ENCODE data around the gene ESCO1. TPM values are rescaled to one million over a fixed set of nuclear protein-coding genes. Genes with fewer than 3 reads are reported as not detected.

Gene ESCO1
- total and polyA plus RNA-seq, 2 of the 13 experiments (the other 11 are each of a cell fraction or from before 2014, with no cell fraction given) = 6.3 to 19.4 TPM

DNA sequence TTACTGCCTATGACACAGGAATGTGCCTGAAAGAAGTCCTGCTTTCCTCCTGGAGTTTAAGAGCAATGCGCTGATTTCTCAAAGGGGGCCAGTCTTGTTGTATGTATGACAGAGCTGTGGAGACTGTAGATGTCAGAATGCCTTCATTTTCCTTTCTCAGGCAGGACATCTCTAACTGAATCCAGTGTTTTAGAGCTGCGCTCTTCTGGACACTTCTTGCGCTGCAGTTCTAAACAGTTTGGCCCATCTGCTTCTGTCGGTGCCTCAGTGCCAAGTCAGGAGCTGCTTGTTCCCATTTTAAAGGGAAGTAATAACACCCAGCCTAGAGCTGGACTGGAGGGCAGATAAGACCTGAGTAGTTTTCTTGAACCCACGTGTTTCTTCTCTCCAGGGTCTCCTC, 91.4 kb downstream of the ESCO1 start:
- no peak overlapping the region for H3K27ac ChIP-seq (ENCODE audit: extremely low read length, insufficient read depth, low read length)
- no peaks in the 10 kb centered on the region for H3K79me2 ChIP-seq (ENCODE audit: insufficient read depth, low read length)
- H3K4me3 ChIP-seq (replicated peaks in 1 of 3; ENCODE audit: insufficient read depth in 1 of 3, low read depth in 2 of 3, low read length in 3 of 3) = no peak overlapping the region
- H3K4me2 ChIP-seq (ENCODE audit: low read depth, low read length) = no peak overlapping the region
- peaks cover 15% of the 10 kb centered on the region for H3K4me1 ChIP-seq (ENCODE audit: insufficient read depth, low read length)
- H2AFZ ChIP-seq (ENCODE audit: low read length) = no peak overlapping the region
- intact Hi-C loops (cut with micrococcal nuclease; ENCODE audit: unreplicated experiment) (no loop called here), in situ Hi-C loops (cut with HindIII; ENCODE audit: extremely low pct_ligation_motif_present, low pct_unique_long_range_greater_than_20kb) (no loop called here)
- H3K36me3 ChIP-seq (replicated peaks in 1 of 2; ENCODE audit: control insufficient read depth in 1 of 2, insufficient read depth in 2 of 2, low read length in 2 of 2) = no peaks in the 10 kb centered on the region
- WGBS (ENCODE audit: low lambda C conversion rate) = 90% methylated on average over 5 of the region's 5 CpGs
- CTCF ChIA-PET (ENCODE audit: low intra/inter-chr PET ratio, low total read pairs) = no interaction called here
- POLR2A ChIA-PET = no interaction called here
- no peak overlapping the region for H3K9ac ChIP-seq (ENCODE audit: insufficient read depth, low read depth, low read length)
- FAIRE-seq = no peak
- H4K20me1 ChIP-seq (ENCODE audit: insufficient read depth, low read length) = no peaks in the 10 kb centered on the region
- ATAC-seq = peak; percentile 41; the same call in 2 of the 3 replicates
- no peaks in the 10 kb centered on the region for H3K9me3 ChIP-seq (ENCODE audit: low read length)
- H3K27me3 ChIP-seq (ENCODE audit: control insufficient read depth in 1 of 2, insufficient read depth in 2 of 2, low read length in 2 of 2) = no peaks in the 10 kb centered on the region
- BruUV-seq (replicated peaks) = no TSS peak
- no peak for DNase-seq (ENCODE audit: low spot score)
- no peak for TF ChIP-seq ZNF143 (CRISPR knock-in tag; IDR thresholded peaks at IDR 0.05)
- TF ChIP-seq SMARCC2 (IDR thresholded peaks at IDR 0.05) = no peak
- no peak for TF ChIP-seq ZNF235 (CRISPR knock-in tag; IDR thresholded peaks at IDR 0.05; ENCODE audit: borderline replicate concordance)
- TF ChIP-seq ZBTB40 (IDR thresholded peaks at IDR 0.05) = no peak
- TF ChIP-seq ZBTB40 (CRISPR knock-in tag; IDR thresholded peaks at IDR 0.05) = no peak
- no peak for TF ChIP-seq ZNF670 (CRISPR knock-in tag; IDR thresholded peaks at IDR 0.05; ENCODE audit: borderline replicate concordance)
- TF ChIP-seq, protein P1, sequence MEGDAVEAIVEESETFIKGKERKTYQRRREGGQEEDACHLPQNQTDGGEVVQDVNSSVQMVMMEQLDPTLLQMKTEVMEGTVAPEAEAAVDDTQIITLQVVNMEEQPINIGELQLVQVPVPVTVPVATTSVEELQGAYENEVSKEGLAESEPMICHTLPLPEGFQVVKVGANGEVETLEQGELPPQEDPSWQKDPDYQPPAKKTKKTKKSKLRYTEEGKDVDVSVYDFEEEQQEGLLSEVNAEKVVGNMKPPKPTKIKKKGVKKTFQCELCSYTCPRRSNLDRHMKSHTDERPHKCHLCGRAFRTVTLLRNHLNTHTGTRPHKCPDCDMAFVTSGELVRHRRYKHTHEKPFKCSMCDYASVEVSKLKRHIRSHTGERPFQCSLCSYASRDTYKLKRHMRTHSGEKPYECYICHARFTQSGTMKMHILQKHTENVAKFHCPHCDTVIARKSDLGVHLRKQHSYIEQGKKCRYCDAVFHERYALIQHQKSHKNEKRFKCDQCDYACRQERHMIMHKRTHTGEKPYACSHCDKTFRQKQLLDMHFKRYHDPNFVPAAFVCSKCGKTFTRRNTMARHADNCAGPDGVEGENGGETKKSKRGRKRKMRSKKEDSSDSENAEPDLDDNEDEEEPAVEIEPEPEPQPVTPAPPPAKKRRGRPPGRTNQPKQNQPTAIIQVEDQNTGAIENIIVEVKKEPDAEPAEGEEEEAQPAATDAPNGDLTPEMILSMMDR (CRISPR knock-in tag; IDR thresholded peaks at IDR 0.05) = peak; percentile 21
- no peak for TF ChIP-seq GATAD1 (CRISPR knock-in tag; IDR thresholded peaks at IDR 0.05)
- peak; percentile 18; the same call in 1 of the 2 replicates for TF ChIP-seq STAG1 (CRISPR knock-in tag; IDR thresholded peaks at IDR 0.05)
- TF ChIP-seq, protein P2, sequence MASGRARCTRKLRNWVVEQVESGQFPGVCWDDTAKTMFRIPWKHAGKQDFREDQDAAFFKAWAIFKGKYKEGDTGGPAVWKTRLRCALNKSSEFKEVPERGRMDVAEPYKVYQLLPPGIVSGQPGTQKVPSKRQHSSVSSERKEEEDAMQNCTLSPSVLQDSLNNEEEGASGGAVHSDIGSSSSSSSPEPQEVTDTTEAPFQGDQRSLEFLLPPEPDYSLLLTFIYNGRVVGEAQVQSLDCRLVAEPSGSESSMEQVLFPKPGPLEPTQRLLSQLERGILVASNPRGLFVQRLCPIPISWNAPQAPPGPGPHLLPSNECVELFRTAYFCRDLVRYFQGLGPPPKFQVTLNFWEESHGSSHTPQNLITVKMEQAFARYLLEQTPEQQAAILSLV (CRISPR knock-in tag; IDR thresholded peaks at IDR 0.05; ENCODE audit: borderline replicate concordance) = no peak
- TF ChIP-seq, protein P3, sequence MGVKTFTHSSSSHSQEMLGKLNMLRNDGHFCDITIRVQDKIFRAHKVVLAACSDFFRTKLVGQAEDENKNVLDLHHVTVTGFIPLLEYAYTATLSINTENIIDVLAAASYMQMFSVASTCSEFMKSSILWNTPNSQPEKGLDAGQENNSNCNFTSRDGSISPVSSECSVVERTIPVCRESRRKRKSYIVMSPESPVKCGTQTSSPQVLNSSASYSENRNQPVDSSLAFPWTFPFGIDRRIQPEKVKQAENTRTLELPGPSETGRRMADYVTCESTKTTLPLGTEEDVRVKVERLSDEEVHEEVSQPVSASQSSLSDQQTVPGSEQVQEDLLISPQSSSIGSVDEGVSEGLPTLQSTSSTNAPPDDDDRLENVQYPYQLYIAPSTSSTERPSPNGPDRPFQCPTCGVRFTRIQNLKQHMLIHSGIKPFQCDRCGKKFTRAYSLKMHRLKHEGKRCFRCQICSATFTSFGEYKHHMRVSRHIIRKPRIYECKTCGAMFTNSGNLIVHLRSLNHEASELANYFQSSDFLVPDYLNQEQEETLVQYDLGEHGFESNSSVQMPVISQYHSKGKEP (CRISPR knock-in tag; IDR thresholded peaks at IDR 0.05) = no peak
- no peak for TF ChIP-seq REXO4 (CRISPR knock-in tag; IDR thresholded peaks at IDR 0.05; ENCODE audit: borderline replicate concordance)
